ENCODE data around the gene GFOD1.

DNA sequence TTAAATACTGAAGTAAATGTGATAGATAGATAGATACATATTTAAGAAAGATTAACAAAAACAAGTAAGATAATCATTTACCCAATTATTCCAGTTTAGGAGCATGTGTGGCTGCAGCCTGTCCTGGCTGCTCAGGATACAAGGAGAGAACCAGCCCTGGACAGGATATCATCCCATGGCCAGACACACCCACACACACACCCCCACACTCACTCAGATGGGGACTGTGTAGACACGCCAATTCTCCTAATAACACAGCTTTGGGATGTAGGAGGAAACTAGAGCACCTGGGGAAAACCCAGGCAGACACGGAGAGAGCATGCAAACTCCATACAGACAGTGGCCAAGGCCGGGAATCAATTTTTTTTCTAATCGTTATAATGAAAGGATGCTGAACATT is 45.6 kb downstream of the GFOD1 start:
- TF ChIP-seq, protein P1, sequence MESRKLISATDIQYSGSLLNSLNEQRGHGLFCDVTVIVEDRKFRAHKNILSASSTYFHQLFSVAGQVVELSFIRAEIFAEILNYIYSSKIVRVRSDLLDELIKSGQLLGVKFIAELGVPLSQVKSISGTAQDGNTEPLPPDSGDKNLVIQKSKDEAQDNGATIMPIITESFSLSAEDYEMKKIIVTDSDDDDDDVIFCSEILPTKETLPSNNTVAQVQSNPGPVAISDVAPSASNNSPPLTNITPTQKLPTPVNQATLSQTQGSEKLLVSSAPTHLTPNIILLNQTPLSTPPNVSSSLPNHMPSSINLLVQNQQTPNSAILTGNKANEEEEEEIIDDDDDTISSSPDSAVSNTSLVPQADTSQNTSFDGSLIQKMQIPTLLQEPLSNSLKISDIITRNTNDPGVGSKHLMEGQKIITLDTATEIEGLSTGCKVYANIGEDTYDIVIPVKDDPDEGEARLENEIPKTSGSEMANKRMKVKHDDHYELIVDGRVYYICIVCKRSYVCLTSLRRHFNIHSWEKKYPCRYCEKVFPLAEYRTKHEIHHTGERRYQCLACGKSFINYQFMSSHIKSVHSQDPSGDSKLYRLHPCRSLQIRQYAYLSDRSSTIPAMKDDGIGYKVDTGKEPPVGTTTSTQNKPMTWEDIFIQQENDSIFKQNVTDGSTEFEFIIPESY (IDR thresholded peaks at IDR 0.05): no peak
- TF ChIP-seq YY1 (IDR thresholded peaks at IDR 0.05): no peak
- TF ChIP-seq, protein P2, sequence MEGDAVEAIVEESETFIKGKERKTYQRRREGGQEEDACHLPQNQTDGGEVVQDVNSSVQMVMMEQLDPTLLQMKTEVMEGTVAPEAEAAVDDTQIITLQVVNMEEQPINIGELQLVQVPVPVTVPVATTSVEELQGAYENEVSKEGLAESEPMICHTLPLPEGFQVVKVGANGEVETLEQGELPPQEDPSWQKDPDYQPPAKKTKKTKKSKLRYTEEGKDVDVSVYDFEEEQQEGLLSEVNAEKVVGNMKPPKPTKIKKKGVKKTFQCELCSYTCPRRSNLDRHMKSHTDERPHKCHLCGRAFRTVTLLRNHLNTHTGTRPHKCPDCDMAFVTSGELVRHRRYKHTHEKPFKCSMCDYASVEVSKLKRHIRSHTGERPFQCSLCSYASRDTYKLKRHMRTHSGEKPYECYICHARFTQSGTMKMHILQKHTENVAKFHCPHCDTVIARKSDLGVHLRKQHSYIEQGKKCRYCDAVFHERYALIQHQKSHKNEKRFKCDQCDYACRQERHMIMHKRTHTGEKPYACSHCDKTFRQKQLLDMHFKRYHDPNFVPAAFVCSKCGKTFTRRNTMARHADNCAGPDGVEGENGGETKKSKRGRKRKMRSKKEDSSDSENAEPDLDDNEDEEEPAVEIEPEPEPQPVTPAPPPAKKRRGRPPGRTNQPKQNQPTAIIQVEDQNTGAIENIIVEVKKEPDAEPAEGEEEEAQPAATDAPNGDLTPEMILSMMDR (IDR thresholded peaks at IDR 0.05; ENCODE audit: low read depth, low read length, missing input control): no peak
